ENCODE results near the gene TRPT1.

- no peak for TF ChIP-seq GATA3 (IDR thresholded peaks at IDR 0.05; ENCODE audit: low read depth, low read length)
- TF ChIP-seq GATA2 (IDR thresholded peaks at IDR 0.05; ENCODE audit: low read depth, low read length), result no peak
Measured at GRCh38 chr11:64244107-64244506, 18.1 kb upstream of the TRPT1 start.

Data from SH-SY5Y (cell line).